Smooth muscle cell of the brain vasculature (primary cell): ENCODE measurements around the gene KCNQ1.

Source experiments
- DNase-seq: peaks from one replicate; pipeline ENCODE4 v3.0.0-alpha.2; 2012; ENCODE audit warnings: low read depth, low spot score

KCNQ1 gene, protein sequence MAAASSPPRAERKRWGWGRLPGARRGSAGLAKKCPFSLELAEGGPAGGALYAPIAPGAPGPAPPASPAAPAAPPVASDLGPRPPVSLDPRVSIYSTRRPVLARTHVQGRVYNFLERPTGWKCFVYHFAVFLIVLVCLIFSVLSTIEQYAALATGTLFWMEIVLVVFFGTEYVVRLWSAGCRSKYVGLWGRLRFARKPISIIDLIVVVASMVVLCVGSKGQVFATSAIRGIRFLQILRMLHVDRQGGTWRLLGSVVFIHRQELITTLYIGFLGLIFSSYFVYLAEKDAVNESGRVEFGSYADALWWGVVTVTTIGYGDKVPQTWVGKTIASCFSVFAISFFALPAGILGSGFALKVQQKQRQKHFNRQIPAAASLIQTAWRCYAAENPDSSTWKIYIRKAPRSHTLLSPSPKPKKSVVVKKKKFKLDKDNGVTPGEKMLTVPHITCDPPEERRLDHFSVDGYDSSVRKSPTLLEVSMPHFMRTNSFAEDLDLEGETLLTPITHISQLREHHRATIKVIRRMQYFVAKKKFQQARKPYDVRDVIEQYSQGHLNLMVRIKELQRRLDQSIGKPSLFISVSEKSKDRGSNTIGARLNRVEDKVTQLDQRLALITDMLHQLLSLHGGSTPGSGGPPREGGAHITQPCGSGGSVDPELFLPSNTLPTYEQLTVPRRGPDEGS

DNA sequence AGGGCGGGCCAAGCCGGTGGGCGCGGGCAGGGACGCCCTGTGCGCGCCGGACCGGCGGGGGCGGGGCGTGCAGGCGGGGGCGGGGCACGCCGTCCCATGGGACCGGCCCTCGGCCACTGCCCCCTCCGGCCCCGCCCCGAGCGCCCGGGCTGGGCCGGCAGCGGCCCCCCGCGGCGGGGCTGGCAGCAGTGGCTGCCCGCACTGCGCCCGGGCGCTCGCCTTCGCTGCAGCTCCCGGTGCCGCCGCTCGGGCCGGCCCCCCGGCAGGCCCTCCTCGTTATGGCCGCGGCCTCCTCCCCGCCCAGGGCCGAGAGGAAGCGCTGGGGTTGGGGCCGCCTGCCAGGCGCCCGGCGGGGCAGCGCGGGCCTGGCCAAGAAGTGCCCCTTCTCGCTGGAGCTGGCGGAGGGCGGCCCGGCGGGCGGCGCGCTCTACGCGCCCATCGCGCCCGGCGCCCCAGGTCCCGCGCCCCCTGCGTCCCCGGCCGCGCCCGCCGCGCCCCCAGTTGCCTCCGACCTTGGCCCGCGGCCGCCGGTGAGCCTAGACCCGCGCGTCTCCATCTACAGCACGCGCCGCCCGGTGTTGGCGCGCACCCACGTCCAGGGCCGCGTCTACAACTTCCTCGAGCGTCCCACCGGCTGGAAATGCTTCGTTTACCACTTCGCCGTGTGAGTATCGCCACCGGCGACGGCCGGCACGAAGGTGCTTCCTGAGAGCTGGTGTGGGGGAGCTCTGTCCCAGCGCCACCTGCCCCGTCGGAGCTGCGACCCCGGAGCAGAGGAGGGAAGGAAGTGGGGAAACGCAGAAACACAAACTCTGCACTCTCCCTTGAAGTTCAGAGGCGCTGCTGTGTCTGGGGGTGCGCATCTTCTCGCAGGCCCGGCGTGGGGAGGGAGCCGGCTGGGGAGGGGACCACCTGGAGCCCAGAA is at the start of gene KCNQ1:
TSS of gene KCNQ1 (plus strand) at position 188 of the 925 bp plus-strand sequence. CDS start at position 279, 91 bp downstream.
- DNase-seq: no peak

DNA sequence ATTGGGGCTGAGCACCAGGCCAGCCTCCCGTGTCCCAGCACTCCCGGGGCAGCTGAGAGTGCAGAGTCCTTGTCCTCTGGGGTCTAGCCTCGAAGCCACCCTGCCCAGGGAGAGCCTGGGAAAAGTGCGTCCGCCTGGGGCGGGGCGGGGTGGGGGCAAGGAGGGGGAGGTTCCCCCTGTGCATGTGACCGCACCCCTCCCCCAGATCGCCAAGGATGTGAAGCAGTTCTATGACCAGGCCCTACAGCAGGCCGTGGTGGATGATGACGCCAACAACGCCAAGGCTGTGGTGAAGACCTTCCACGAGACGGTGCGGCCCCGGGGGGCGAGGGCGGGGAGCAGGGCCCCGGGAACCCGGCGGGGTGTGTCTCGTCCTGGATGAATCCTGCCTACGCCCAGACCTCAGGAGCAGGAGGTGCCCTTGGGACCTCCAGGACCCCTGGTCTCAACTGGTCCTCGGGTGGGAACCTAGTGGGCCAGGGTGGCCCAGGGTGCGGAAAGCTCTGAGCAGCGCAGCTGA is 49.5 kb upstream of the KCNQ1 start:
- DNase-seq: no peak

DNA sequence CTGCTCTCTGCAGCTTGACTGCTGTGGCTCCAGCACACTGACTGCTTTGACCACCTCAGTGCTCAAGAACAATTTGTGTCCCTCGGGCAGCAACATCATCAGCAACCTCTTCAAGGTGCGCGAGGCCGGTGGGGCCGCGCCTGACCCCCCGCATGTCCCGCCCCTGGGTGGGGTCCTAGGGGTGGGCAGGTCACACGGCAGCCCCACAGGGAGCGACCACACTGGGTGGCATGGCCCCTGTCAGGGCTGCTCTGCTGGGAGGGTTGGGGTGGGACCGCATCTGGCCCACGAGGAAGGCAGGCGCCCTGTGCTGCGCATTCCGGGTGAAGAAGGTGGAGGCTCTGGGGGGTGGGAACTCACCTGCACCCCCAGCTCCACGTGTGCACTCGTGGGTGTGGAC is 49.0 kb upstream of the KCNQ1 start:
- no peak for DNase-seq

DNA sequence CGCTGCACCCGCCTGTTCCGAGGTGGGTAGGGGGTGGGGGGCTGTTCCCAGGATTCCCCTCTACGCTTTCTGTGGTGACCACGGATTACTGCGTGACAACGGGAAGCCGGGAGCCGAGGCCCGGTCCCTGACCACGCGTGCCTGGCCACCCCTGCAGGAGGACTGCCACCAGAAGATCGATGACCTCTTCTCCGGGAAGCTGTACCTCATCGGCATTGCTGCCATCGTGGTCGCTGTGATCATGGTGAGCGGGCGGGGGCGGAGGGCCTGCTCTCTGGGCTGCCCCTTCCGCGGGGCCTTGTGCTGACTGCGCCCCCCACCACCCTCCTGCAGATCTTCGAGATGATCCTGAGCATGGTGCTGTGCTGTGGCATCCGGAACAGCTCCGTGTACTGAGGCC is 48.3 kb upstream of the KCNQ1 start:
- DNase-seq: no peak

DNA sequence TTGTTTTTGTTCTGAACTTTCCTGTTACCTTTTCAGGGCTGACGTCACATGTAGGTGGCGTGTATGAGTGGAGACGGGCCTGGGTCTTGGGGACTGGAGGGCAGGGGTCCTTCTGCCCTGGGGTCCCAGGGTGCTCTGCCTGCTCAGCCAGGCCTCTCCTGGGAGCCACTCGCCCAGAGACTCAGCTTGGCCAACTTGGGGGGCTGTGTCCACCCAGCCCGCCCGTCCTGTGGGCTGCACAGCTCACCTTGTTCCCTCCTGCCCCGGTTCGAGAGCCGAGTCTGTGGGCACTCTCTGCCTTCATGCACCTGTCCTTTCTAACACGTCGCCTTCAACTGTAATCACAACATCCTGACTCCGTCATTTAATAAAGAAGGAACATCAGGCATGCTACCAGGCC is 47.8 kb upstream of the KCNQ1 start:
- no peak for DNase-seq

DNA sequence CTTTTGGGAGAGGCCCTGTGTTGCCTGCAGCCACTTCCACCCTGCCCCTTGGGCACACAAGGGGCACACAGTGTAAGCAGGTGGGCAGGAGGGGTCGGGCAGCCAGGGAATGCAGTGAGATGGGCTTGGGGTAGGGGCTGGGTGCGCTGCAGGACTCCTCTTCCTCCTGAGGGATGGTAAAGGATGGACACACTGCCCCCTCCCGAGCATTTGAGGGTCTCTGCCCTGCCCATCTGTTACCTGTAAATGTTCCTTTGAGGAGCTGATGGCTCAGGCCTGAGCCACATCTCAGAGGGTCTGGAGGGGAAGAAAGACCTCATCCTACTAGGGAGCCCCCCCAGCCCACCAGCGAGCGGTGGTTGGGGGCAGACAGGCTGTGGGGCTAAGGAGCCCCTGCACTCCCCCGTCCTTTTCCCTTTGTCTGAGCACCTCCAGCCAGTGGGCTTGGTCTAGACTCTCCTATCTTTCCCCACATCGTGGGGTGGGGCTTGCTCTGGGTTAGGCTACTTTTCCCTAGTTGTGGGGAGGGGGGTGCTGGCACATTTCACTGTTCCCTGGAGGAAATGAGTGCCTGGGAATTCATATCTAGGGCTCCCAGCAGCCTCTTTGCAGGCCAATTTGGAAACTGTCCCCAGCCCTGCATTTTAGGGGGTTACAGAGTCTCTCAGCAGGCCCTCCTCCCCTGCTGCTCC is 46.0 kb upstream of the KCNQ1 start:
- no peak for DNase-seq

DNA sequence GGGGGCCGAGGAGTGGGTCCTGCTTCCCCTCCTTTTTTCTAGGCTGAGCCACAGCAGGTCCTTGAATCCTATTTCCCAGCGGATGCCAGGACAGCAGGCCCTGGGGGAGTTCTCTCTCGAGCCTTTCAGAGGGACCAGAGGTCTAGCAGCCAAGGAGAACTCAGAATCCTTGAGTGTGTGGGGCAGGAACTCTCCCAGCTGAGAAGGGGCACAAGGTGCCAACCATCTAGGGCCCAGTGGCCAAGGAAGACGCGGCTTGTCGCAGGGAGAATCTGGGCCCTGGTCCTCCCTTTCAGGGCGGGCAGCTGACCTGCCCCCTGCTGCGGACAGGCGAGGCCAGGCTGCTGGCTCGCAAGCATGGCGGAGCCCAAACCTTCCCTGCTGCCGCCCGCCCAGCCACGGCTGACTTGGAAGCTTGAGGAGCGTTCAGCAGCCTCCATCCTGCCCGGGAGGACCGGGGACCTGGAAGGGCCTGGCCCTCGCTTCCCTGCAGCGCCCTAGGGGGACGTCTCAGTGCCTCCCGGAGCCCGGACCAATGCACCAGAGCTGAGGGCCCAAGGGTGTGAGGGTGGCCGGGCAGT is 45.2 kb upstream of the KCNQ1 start:
- DNase-seq: no peak

DNA sequence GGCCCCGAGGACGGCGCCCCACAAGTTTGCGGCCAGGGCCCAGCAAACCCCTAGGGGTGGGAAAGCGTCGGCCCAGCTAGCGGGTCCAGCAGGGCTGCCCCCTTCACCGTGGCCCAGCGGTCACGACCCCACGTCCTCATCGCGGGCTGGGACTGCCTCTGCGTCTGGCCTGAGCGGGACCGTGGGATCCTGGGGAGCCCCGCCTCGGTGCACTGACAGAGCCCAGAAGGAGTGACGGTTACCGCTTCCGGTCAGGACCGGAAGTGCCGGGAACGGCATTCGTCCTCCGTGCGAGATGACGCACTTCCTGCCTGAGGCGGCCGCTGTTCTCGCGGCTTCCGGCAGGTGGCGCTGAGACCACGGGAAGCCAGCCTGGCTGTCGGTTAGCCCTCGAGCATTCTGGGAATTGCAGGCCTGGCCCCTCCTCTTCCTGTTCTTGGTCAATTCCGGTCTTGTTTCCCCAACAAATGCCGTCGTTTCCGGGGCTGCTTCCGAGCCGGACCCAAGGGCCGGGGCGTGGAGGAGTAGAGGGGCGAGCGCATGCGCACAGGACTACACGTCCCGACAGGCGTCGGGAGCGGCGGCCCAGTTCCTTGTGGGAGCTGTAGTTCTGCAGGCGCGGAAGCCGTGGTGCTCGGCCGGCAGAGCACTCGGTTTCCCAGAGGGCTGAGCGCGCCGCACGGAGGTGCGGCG is 44.6 kb upstream of the KCNQ1 start, which contains the start of gene TSSC4:
TSS of gene TSSC4 (plus strand) at position 682 of the 693 bp plus-strand sequence. CDS start 1,884 bp downstream, outside the sequence.
- peak; percentile 100 for DNase-seq

DNA sequence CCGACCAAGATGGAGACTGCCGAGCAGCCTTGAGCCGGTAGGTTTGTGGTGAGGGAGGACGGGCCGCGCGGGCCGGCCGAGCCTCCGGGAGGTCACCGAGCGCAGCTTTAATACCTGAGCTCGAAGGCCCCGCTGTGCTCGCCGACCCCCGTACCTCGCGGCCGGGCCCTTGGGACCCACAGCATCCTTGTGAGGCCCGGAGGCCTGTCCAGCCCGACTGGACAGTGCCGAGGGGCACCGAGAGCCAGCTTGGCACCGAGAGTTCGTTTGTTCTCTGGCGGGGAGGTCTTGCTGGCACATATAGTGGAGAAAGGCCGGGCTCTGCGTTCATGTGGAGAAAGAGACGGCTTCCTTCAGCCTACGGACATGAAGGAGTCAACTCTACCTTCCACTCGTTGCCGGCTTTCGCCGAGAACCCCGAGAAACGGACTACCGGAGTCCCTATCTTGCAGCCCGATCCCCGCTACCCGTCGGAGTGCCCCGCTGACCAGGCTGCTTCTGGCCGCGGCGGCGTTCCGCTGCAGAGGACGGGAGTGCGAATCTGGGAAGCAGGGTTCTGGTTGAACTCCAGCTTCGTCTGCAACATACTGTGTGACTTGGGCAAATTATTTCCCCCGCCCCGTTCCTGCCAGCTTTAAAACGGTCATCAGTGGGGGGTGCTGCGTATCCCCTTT is 43.9 kb upstream of the KCNQ1 start:
- no peak for DNase-seq

DNA sequence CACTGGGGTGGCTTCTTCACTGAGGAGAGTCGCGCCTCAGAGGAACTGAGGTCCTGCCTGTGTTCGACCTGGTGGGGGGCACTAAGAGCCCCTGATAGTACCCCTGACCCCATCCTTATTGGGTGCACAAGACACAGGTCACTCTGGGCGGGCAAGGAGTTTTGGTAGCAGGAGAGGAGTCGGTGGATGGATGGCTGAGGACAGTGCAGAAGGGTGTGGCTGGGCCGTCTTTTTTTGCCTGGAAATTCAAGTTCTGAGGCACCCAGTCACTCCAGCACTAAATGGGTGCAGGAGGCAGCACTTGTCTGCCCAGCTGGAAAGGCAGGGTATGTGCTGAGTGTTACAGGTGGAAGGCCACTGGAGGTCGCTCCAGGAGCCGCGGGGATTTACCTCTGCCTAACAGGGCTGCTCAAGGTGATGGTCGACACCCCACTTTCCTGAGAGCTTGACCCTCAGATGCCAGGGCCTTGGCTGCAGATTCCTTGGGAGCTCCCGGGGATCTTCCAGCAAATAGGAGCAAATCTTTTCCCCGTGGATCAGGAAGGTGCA is 43.3 kb upstream of the KCNQ1 start:
- DNase-seq: no peak

DNA sequence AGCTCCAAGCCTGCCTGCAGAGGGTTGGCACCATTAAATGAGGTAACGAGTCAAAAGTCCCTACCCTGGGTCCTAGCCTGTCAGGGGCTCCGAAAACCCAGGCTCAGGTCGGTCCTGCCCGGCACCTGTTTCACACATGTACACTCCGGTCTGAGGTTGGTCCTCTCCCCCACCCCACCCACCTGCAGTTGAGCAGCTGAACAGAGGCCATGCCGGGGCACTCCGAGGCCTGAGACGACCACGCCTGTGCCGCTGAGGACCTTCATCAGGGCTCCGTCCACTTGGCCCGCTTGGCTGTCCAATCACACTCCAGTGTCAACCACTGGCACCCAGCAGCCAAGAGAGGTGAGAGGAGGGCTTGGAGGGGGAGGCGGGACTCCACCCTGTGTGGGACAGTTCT is 42.7 kb upstream of the KCNQ1 start:
- DNase-seq: no peak

DNA sequence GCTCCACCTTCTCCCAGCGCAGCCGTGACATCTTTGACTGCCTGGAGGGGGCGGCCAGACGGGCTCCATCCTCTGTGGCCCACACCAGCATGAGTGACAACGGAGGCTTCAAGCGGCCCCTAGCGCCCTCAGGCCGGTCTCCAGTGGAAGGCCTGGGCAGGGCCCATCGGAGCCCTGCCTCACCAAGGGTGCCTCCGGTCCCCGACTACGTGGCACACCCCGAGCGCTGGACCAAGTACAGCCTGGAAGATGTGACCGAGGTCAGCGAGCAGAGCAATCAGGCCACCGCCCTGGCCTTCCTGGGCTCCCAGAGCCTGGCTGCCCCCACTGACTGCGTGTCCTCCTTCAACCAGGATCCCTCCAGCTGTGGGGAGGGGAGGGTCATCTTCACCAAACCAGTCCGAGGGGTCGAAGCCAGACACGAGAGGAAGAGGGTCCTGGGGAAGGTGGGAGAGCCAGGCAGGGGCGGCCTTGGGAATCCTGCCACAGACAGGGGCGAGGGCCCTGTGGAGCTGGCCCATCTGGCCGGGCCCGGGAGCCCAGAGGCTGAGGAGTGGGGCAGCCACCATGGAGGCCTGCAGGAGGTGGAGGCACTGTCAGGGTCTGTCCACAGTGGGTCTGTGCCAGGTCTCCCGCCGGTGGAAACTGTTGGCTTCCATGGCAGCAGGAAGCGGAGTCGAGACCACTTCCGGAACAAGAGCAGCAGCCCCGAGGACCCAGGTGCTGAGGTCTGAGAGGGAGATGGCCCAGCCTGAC is 41.7 kb upstream of the KCNQ1 start:
- no peak for DNase-seq

DNA sequence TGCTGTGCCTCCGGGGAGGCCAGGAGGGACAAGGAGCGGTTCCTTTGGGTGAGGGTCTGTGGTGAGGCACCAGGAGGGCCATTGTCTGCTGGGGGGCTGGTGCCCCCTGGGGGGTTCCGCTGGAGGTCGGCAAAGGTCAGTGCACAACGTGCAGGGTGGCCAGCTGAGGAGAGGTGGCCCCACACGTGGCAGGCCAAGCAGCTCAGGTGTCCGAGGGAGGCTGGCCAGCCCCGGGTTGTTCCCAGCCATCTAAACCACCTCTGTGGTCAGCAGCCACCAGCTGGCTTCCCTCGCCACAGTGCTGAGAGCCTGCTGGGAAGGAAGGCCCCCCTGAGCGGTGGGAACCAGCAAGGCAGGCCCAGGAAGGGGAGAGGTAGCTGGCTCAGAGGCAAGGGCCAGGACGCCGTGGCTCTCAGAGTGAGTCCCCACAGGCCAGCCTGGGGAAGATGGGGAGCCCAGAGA is 40.0 kb upstream of the KCNQ1 start:
- no peak for DNase-seq

DNA sequence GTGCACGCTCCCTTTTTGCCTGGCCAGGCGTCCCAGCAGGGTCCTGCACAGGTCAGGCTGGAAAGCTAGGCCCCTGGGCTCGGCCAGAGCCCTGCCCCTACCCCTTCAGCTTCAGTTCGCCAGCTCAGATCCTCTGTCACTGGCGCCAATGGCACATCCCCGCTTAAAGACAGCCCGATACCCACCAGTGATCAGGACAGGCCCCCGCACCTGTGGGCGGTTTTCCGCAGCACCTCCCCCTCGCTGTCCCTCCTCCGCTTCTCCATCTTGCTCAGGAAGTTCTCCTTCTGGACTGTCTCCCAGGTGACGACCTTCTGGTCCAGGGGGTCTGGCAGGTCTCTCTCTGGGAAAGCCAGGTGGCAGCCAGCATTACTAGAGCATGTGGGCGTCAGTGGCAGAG is 38.4 kb upstream of the KCNQ1 start:
- DNase-seq: no peak

DNA sequence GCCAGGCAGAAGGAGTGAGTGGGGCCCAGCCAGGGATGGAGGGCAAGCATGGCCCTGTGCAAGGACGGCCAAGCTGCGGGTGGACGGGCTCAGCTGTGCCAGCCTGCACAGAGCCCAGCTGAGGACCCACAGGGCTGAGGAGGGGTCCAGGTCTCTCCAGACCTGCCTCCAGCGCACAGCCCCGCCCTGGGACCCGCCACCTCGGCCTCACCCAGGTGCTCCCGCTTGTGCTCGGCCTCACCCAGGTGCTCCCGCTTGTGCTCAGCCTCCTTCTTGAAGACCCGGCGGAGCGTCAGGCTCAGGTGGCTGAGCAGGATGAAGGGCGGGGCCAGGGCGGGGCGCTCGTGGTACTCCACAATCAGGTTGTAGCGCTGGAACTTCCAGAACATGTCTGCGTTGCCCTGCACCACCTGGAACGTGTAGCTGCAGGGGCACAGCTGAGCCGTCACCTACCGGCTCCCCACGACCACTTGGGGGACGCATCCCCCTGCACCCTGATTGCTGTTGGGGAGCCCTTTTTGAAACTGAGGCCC is 37.9 kb upstream of the KCNQ1 start:
- no peak for DNase-seq

DNA sequence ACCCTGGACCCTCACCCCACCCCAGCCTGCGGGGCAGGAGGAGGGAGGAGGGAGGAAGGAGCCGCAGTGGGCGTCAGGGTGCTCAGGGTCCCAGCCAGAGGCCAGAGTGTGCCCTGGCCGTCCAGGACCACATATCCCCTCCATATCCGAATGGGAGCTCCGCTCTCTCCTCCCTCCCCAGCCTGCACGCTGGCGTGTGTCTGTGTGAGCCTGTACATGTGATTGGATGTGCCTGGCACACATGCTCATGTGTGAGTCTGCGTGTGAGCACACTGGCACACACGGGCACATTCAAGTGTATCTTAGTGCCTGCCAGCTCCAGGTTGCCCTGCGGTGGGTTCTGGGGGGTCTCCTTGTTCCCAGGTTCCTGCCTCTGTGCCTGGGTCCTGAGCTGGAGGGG is 36.1 kb upstream of the KCNQ1 start:
- DNase-seq: no peak

DNA sequence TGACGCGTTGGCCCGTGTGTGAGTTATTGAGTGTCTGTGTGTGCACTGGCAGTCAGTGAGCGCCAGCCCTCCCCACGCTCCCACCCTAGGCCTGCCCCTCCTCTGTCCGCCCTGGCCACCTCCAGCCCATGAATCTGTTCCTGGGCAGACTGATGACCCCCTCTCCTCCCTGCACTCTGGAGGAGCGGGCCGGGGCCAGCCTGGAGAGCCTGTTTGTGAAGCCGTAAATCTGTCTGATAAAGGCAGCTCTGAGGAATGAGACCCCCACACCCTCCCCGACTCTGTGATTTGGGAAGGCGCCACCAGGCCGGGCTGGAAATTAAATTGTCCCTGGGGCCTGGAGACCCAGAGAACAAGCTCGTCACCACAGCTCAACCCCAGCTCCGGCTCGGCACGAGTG is 35.7 kb upstream of the KCNQ1 start:
- DNase-seq: no peak
